GM21825 (cell line): ENCODE data around the gene PDCD1.
"Not testable (repeated sequence)": the region's sequence is repeated elsewhere in the genome, so short reads cannot be mapped to it uniquely, and the experiment has no call there.

Experiments used
- ATAC-seq: cut with Tn5 transposase; IDR thresholded peaks from one replicate; pipeline ENCODE4 v1.9.1; 2021; ENCODE audit warnings: mild to moderate bottlenecking, moderate library complexity; ENCODE audit not compliant: unreplicated experiment

PDCD1 gene

GRCh38 chr2:241801611-241802420 is 56.9 kb downstream of the PDCD1 start:
- ATAC-seq, result no peak

GRCh38 chr2:241800198-241800903 is 58.3 kb downstream of the PDCD1 start:
- ATAC-seq, result not testable (repeated sequence)
